Suppressor macrophage treated with lipopolysaccharide for 4 hours (primary cell): ENCODE results near the gene FGF18.
"Not testable (repeated sequence)": the region's sequence is repeated elsewhere in the genome, so short reads cannot be mapped to it uniquely, and the experiment has no call there.

Source experiments
- DNase-seq: peaks from one replicate; pipeline ENCODE4 v3.0.0-alpha.2; 2020

Gene FGF18

DNA sequence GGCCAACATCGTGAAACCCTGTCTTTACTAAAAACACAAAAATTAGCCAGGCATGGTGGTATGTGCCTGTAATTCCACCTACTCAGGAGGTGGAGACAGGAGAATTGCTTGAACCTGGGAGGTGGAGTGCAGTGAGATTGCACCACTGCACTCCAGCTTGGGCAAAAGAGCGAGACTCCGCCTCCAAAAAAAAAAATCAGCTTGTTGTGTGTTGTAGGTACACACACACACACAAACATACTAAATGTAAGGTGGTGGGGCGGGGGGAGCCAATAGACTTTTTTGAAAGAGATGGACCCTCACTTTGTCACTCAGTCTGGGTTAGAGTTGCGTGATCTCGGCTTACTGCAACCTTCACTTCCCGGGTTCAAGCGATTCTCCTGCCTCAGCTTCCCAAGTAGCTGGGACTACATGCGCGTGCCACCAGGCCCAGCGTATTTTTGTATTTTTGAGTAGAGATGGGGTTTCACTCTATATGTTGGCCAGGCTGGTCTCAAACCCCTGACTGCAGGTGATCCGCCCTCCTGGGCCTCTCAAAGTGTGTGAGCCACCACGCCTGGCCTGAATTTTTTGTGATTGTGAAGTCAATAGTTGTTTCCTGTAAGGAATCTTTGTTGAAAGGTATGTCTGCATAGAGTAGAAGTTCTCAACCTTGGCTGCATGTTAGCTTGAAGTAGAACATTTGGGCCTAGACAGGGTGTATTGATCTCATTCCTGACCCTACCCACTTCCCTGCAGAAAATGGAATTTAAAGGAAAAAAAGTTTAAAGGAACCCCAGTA is 18.1 kb upstream of the FGF18 start:
- no peak for DNase-seq

DNA sequence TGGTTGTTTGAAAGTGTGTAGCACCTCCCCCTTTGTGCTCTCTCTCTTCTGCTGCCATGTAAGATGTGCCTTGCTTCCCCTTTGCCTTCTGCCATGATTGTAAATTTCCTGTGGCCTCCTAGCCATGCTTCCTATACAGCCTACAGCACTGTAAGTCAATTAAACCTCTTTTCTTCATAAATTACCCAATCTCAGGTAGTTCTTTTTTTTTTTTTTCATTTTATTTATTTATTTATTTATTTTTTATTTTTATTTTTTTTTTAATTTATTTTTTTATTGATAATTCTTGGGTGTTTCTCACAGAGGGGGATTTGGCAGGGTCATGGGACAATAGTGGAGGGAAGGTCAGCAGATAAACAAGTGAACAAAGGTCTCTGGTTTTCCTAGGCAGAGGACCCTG is 16.7 kb upstream of the FGF18 start:
- DNase-seq = not testable (repeated sequence)

DNA sequence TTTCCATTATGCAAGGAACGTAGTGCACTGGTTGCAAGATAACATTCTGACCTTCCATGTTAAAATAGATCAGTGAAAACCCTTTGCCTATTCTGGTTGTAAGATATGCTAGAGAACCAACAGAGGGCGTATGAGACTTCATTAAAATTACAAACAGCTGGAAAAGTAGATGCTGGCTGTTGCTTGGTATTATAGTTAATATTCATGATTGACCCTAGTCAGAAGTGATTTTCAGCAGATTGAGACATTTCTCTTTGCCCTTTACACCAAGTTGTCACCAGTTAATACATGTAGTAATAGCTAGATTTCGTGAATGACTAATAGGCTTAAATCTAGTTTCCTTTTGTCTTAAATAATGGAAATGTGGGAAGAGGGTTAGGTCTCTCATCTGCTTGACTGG is 13.8 kb upstream of the FGF18 start:
- DNase-seq = peak; percentile 13

DNA sequence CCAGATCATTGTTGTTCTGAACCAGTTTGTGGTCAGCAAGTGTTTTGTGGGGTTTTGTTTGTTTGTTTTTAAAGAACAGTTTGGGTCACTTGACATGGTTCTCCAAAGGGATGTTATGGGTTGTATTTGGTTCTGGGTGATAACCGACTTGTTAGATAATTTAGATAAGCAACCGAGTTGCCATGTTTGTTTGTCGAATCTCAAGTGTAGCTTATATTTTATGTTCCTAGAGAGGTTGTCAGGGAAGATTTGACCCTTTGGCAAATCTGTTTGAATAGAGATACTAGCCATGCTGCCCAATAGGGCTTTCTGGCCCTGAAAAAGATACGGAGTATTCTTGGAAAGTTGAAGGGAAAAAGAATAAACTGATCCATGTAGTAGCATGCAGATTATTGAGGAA is 12.2 kb upstream of the FGF18 start:
- DNase-seq = no peak

DNA sequence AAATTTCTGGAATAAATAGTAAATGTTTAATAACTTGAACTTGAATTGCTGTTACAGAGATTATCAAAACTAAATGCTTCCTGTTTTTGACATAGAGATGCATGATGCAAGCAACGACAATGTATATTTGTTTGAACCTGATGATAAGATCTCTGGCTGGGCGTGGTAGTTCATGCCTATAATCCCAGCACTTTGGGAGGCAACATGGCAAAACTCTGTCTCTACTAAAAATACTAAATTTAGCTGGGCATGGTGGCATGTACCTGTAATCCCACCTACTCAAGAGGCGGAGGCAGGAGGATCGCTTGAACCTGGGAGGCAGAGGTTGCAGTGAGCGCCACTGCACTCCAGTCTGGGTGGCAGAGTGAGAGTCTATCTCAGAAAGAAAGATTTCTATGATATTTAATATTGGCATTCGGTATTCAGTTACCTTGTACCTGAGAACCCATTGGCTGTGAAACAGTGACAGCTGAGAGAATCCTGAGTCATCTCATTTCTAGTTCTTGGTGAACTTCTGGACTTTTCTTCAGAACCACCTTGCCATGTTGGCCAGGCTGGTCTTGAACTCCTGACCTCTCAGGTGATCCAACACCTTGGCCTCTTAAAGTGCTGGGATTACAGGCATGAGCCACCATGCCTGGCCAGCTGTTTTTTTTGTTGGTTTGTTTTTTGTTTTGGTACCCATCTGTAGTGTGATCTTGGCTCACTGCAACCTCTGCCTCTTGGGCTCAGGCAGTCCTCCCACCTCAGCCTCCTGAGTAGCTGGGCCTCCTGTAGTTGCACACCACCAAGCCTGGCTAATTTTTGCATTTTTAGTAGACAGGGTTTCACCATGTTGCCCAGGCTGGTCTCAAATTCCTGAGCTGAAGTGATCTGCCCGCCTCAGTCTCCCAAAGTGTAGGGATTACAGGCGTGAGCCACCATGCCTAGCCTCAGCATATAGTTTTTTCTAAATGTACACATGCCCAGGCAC is 10.0 kb upstream of the FGF18 start:
- no peak for DNase-seq

DNA sequence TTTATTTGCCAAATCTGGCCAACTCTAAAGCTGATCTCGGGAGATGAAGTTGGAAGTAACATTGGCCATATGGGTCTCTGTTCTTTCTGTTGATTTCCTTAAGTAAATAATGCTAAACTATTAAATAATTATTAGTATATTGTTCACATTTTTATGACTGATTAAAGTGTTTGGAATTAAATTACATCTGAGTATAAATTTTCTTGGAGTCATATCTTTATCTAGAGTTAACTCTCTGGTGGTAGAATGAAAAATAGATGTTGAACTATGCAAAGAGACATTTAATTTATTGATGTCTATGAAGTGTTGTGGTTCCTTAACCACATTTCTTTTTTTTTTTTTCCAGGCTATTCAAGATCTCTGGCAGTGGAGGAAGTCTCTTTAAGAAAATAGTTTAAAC is 9.3 kb upstream of the FGF18 start:
- no peak for DNase-seq

DNA sequence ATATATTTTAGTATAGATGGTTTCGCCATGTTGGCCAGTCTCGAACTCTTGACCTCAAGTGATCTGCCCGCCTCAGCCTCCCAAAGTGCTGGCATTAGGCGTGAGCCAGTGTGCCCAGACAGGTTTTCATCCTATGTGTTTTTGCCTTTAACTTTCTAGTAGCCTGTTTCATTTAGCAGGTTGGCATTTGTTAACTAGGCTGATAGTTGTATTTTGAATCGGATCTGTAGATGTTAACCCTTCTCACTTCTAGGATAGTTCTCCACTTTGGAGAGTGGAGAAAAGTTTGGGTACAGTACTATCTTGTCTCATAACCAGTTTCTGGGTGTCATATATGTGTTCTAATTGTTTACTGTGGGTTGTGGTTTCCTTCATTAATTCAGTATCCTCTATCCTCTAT is 7.3 kb upstream of the FGF18 start:
- DNase-seq = no peak

DNA sequence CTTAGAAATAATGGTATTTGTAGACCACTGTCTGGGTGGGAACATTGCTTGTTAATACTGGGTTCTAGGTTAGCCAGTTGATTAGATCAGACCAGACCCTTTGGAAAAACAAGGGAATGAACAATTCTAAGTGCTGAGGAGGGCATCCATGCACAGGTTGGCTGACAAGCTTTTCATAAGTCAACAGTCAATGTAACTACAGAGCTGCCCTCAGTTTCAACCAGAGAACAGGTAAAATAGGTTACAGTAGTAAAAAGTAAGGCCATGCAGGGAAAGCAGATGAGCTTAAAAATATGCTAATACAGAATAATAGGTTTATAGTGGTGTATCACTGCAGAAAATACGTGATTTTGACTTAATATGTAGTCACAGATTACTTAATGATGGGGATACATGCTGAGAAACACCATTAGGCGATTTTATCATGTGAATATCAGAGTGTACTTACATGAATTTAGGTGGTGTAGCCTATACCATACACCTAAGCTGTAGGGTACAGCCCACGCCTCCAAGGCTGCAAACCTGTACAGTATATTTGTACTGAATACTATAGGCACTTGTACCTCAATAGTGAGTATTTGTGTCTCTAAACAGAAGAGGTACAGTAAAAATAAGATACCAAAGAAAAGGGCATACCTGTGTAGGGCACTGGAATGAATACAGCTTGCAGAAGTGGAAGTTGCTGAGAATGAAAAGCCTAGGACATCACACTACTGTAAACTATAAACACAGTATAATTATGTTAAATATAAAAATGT is 6.1 kb upstream of the FGF18 start:
- DNase-seq = no peak

DNA sequence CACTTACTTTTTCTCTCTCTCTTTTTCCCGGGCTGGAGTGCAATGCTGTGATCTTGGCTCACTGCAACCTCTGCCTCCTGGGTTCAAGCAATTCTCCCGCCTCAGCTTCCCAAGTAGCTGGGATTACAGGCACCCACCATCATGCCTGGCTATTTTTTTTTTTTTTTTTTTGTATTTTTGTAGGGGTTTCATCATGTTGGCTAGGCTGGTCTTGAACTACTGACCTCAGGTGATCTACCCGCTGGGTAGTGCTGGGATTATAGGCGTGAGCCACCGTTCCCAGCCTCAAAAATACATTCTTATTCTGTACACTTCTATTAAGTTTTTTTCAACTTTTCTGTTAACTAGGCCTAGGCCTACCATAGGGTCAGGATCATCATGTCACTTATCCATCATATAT is 5.5 kb upstream of the FGF18 start:
- not testable (repeated sequence) for DNase-seq

DNA sequence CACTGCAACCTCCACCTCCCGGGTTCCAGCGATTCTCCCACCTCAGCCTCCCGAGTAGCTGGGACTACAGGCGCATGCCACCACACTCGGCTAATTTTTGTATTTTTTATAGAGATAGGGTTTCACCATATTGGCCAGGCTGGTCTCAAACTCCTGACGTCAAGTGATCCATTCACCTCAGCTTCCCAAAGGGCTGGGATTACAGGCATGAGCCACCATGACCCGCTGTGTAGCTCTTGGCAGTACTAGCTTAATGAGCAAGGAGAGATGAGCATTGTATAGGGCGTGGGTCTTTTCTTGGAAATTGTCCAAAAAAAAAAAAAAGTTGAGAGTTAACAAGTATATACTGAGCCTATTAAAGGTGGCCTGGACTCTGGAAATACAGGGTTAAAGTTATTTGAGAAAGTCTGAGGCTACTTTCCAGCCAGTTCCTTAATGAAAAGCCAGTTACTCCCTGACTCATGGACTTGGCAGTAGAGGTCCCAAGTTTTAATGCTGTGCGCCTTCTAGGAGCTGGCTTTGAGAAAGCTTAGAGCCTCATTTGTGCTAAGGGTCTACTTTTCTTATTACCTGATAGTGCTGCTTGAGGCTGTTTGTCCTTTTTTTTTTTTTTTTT is 4.2 kb upstream of the FGF18 start:
- no peak for DNase-seq

DNA sequence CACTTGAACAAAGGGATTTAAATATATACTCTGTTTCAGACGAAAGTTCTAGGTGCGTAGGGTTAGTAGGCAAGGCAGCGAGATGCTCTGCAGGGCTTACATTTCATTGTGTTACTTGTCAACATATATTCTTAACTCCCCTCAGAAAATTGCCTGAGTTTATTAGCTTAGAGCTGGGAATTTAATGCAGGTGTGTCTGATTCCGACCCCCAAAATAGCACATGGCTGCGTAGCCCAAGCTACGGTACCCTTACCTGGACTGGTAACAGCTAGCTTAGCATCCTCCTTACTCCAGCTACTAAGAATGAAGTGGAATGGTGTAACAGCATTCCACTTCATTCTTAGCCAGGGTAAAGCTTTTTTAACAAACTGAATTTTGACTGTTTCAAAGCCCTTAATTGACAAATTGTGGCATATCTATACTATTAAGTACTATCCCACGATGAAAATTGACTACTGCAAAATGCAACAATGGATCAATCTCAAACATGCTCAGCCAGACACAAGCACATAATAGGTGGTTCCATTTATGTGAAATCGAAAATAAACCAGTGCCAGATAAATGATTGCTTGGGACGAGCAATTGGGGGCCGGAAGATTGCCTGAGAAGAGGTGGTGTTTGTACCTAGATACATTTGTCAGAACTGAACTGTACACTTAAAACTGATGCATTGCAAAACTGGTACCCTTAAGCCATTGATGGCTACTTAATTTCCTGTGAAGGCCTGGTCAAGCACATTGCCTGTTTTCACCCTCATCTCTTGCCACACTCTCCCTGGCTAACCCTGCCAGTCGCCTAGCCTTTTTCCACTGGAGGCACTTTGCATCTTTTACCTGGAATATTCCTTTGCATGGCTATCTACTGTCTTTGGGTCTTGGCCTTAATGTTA is 3.0 kb upstream of the FGF18 start:
- no peak for DNase-seq

DNA sequence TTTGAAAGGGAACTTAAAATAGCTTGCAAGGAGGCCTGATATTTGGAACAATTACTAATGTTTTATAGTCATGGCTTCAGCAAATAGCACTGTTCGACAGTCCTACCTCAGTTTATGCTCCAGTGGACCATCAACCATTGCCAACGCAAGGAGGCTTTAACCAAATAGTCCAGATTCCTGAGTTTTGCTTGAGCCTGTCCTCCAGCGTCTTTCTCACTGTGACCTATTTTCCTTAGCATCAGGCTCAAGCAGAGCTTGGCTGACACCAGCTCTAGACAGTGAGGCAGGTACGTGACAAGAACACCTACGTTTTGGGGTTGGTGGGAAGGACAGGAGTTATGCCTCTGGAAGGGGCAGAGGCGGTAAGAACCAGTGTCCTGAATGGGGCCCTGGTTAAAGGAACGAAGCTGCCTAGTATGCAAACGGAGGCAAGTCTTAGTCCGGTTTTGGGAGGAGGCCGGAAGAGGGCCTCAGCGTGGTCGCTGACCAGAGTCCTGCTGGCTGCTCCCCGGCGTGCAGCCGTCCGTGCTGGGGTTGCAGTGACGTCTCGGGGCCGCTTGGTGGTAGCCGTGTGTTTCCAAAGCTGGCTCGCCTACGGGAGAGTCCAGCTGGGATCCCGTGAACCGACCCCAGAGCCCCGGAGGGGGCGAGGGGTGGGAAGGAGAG is 998 bp upstream of the FGF18 start:
- DNase-seq = peak; percentile 78

DNA sequence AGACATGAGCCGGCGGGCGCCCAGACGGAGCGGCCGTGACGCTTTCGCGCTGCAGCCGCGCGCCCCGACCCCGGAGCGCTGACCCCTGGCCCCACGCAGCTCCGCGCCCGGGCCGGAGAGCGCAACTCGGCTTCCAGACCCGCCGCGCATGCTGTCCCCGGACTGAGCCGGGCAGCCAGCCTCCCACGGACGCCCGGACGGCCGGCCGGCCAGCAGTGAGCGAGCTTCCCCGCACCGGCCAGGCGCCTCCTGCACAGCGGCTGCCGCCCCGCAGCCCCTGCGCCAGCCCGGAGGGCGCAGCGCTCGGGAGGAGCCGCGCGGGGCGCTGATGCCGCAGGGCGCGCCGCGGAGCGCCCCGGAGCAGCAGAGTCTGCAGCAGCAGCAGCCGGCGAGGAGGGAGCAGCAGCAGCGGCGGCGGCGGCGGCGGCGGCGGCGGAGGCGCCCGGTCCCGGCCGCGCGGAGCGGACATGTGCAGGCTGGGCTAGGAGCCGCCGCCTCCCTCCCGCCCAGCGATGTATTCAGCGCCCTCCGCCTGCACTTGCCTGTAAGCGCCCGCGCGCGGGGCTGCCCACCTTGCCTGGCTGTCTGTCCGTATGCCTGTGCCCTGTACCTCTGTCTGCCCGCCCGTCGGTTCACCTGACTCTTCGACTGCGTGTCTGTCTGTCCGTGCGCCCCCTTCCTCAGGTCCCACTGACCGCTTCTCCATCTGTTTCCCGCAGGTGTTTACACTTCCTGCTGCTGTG is 412 bp downstream of the FGF18 start:
- DNase-seq = peak; percentile 37

DNA sequence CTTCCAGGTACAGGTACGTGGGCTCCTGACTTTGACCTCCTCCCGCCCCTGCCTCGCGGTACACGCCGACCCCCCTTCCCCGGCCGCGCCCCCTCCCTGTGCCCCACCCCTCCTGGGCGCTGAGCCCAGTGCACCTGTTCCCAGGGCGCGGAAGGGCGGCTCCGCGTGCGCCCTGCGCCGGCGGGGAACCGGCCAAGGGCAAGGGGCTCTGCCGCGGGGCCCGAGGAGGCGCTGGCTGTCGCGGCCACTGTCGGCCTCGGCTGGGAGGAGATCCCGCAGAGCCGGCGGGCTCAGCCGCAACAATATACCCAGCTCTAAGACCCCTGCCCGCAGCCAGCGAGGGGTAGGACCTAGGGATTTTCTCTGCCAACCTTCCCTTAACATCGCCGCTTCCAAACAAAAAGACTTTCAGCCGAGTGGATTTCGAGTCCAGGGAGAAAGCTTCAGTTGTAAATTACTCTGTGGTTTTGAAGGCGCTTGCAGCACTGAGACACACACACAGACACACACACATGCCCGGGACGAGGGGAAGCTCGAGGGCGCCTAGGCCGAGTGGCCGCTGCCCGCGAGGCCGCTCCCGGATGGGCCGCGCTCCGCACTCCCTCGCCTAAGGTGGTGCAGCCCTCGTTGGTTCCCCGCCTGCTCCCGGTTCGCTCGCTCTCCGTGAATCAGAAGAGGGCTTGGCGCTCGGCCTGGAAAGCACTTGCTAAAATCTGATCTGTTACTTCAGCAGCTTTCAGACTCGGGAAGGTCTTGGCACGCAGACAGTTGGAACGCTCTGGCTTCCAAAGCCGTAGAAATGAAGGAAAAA is 1.2 kb downstream of the FGF18 start:
- no peak for DNase-seq

DNA sequence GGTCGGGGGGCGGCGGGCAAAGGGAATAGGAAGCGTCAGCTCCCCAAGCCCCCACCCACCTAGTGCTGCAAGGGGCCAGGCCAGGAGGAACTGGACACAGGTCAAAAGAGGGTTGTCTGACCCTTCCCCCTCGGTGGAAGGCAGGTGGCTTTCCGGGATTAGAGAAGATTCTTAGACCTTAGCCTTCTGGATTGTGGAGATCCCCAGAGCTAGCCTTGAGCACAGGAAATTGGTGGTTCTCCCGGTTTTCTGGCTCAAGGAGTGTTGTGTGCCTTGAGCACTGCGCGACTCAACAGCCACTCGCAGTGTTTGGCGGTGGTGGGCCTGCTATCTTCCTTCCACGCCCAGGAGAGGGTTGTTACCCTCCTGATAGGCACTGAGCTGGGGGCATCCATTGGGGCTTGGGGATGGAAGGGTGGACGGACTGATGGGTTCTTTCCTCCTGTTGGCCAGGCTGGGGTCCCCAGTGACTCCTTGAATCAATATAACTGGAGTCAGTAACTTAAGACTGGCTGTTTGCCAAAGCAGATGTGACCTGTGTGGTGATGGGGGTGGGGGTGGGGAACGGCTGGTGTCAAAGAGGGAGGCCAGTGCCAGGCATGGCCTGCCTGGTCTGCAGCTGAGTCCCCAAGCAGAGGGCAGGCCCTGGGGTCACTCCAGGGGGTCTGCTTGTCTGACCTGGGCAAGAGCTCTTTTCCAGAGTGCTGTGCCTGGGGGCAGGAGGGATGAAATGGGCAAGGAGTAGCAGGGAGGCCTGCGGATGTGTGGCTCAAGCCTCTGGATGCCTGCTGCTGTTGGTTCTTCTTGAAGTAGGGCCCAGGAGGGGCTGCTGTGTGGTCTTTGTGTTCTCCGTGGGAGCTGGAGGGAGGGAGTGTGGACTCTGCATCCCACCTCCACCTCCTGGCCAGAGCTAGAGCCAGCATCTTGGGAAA is 2.1 kb downstream of the FGF18 start:
- DNase-seq = no peak

DNA sequence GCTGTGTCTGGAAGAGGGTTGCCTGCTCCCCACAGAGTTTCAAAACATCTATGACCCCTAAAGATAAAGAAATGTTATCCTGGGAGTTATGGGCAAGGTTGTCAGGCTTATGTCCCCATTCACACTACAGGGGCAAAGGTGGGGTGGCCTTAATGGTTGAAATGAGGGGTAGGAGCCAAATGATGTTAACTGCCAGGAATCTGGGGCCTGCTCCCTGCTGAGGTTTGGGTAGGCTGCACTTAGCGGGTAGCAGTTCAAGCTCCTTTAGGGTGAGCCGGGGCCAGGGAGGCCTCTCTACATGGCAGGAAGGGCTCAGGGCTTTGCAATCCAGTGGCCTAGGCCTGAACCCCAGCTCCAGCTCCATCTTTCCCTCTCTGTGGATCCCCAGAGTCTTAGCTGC is 3.0 kb downstream of the FGF18 start:
- no peak for DNase-seq

DNA sequence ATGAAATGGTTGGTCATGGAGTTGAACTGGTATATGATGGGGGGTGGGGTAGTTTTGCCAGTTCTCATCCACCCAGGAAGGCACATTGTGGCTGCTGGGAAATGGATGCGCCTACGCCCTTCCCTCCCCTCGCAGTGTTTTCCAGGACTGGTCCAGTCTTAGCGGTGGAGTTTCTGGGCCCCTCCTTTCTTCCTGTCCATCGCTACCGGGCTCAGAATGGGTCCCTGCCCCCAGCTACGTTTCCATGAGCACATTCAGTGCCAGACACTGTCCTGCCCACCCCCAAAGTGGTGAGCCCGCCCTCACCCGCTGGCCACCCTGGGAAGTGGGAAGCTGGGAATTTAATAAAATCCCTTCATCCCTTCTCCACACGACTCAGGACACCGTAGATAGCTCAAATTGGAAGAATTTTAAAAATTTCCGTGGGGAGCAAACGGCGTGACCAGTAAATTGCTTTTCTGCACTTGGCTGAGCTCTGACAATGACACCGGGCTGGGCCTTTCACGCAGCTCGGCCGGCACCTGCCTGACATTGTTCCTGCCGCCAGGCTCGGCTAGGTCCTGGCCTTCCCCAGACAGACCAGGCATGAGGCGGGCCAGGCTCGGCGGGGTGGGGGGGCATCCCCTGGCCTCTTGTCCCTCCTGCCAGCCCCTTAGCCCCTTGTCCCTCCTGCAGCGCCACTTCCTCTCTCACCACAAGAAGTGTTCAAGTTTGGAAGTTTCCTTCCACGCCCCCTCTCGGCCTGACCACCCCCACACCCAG is 3.6 kb downstream of the FGF18 start:
- no peak for DNase-seq

DNA sequence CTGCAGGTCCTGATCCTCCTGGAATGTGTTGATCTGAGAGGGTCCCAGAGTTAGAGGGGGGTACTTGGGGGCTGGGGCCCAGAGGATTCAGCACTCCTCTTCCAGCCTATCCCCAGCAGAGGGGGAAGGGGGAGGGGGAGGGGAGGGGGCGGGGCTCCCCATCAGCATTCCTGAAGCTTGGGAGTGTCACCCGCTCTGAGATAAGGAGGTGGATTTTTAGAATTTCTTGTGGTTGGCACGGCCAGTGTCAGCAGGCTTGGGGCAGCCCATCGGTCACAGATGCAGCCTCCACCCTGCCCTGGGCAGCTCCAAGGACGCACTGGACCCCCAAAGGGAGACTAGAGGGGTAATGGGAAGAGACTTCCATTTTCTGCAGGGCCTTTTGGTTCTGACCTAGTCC is 5.3 kb downstream of the FGF18 start:
- no peak for DNase-seq
